Esophagus muscularis mucosa (tissue), 4 donors: Measurements from ENCODE around the gene DMD. TPM values are rescaled to one million over a fixed set of nuclear protein-coding genes. Genes with fewer than 3 reads are reported as not detected.

Experiments used
- DNase-seq: peaks from one replicate; pipeline ENCODE4 v3.0.0-alpha.2; 2017; ENCODE audit errors: extremely low spot score
- H3K27ac ChIP-seq, 4 donors: fragments of 200-600 bp; sonication (generic); replicated peaks in 1 of 4; 1 replicate in 3 of 4; 2 replicates in 1 of 4; pipeline ENCODE4 v1.5.1; 2016 to 2019; ENCODE audit warnings: mild to moderate bottlenecking in 1 of 4
- H3K27me3 ChIP-seq, 4 donors: fragments of 200-600 bp; sonication (generic); one replicate each; pipeline versions ENCODE4 v1.5.1 to v1.6.0; 2016 to 2019
- H3K36me3 ChIP-seq, 4 donors: fragments of 200-600 bp; sonication (generic); one replicate each; pipeline ENCODE4 v1.5.1; 2016 to 2019
- H3K4me1 ChIP-seq, 4 donors: fragments of 200-600 bp; sonication (generic); one replicate each; pipeline ENCODE4 v1.5.1; 2016 to 2019
- H3K4me3 ChIP-seq, 4 donors: fragments of 200-600 bp; sonication (generic); 1 replicate in 2 of 4; 2 replicates in 2 of 4; pipeline ENCODE4 v1.5.1; 2016 to 2019; ENCODE audit warnings: mild to moderate bottlenecking in 4 of 4, moderate library complexity in 1 of 4
- H3K9me3 ChIP-seq, 4 donors: fragments of 200-600 bp; sonication (generic); 1 replicate in 3 of 4; 2 replicates in 1 of 4; pipeline ENCODE4 v1.5.1; 2016 to 2019
- CTCF ChIP-seq, 3 experiments: fragments of 200-600 bp in 2 of 3; fragments of 450-650 bp in 1 of 3; sonication (generic) in 2 of 3; IDR thresholded peaks; one replicate each; pipeline ENCODE4 v1.5.1; 2017 to 2019; ENCODE audit warnings: antibody characterized with exemption in 3 of 3, mild to moderate bottlenecking in 2 of 3, moderate library complexity in 1 of 3
- EP300 ChIP-seq: sonication (generic); formaldehyde crosslinking; IDR thresholded peaks from one replicate; pipeline ENCODE4 v1.6.1; 2017; ENCODE audit warnings: antibody characterized with exemption
- POLR2A ChIP-seq: fragments of 450-650 bp; IDR thresholded peaks from one replicate; pipeline ENCODE4 v1.6.1; 2017; ENCODE audit warnings: antibody characterized with exemption, moderate library complexity, mild to moderate bottlenecking, low read depth
- POLR2AphosphoS5 ChIP-seq, 2 donors: sonication (generic); formaldehyde crosslinking; IDR thresholded peaks; one replicate each; pipeline ENCODE4 v1.6.1; 2017; ENCODE audit warnings: antibody characterized with exemption in 2 of 2
- WGBS: methylation state at CpG from one replicate; pipeline ENCODE4 v1.1.5; 2018; 5-methylcytosine and 5-hydroxymethylcytosine counted together
- intact Hi-C: fragments of 100-400 bp; cut with DNase I; formaldehyde crosslinking; loops from one replicate; pipeline ENCODE4 v1.15.1; 2023
- total RNA-seq, 4 donors: library from RNA; depleted of rRNA; stranded (reverse); fragments of >200 nt; gene quantifications; one replicate each; pipeline versions ENCODE4 v1.1.0 to v1.2.1, GENCODE V29; 2016

Gene DMD
- total RNA-seq, 4 donors from 2014 or later: 127 to 210 (median 188) TPM

- intact Hi-C loops: no loop called here
- WGBS: 84% methylated on average over 6 of the region's 6 CpGs
- H3K27ac ChIP-seq: no peak overlapping the region
Observed at GRCh38 chrX:32496671-32497070, 714.7 kb downstream of the DMD start.

GRCh38 chrX:32495855-32496254 is 715.5 kb downstream of the DMD start:
- Histone ChIP-seq H3K9me3 (no peaks in the 10 kb centered on the region), H3K4me3 (no peak overlapping the region), H3K4me1 (no peaks in the 10 kb centered on the region), H3K36me3 (peaks cover 0 to 3% (median 0%) of the 10 kb centered on the region in 4 donors), H3K27me3 (no peaks in the 10 kb centered on the region), H3K27ac (no peak overlapping the region)
- TF ChIP-seq POLR2AphosphoS5 (IDR thresholded peaks at IDR 0.05): no peak
- TF ChIP-seq CTCF (IDR thresholded peaks at IDR 0.05): no peak
- TF ChIP-seq EP300: no peak
- TF ChIP-seq POLR2A: no peak
- DNase-seq: no peak
- intact Hi-C loops: no loop called here

More at GRCh38 chrX:32496671-32497070, 714.7 kb downstream of the DMD start:
- H3K9me3 ChIP-seq: no peaks in the 10 kb centered on the region
- DNase-seq: no peak
- TF ChIP-seq POLR2AphosphoS5 (IDR thresholded peaks at IDR 0.05) (no peak), POLR2A (no peak), CTCF (IDR thresholded peaks at IDR 0.05) (no peak), EP300 (no peak)
- H3K4me1 ChIP-seq: no peaks in the 10 kb centered on the region
- no peaks in the 10 kb centered on the region for H3K36me3 ChIP-seq
- H3K27me3 ChIP-seq: no peaks in the 10 kb centered on the region
- H3K4me3 ChIP-seq: no peak overlapping the region

GRCh38 chrX:32489125-32489524 is 722.2 kb downstream of the DMD start:
- Histone ChIP-seq H3K9me3 (no peaks in the 10 kb centered on the region), H3K4me3 (no peak overlapping the region), H3K4me1 (no peaks in the 10 kb centered on the region), H3K36me3 (peaks cover 0 to 10% (median 0%) of the 10 kb centered on the region in 4 donors), H3K27ac (no peak overlapping the region), H3K27me3 (no peaks in the 10 kb centered on the region)
- no peak for DNase-seq
- 79% methylated on average over 3 of the region's 3 CpGs for WGBS
- no peak for TF ChIP-seq CTCF (IDR thresholded peaks at IDR 0.05)
- no peak for TF ChIP-seq POLR2A
- TF ChIP-seq POLR2AphosphoS5 (IDR thresholded peaks at IDR 0.05): no peak
- no peak for TF ChIP-seq EP300
- intact Hi-C loops: no loop called here

- no peaks in the 10 kb centered on the region for H3K36me3 ChIP-seq
- intact Hi-C loops: no loop called here
- H3K27me3 ChIP-seq: no peaks in the 10 kb centered on the region
- H3K4me1 ChIP-seq: no peaks in the 10 kb centered on the region
- no peak overlapping the region for H3K27ac ChIP-seq
- no peak for DNase-seq
- no peak overlapping the region for H3K4me3 ChIP-seq
- H3K9me3 ChIP-seq: no peaks in the 10 kb centered on the region
- TF ChIP-seq CTCF (IDR thresholded peaks at IDR 0.05) (peak in 1 of 3 experiments; percentile 10), POLR2AphosphoS5 (IDR thresholded peaks at IDR 0.05) (no peak)
- 30% methylated on average over 3 of the region's 3 CpGs for WGBS
Observed at GRCh38 chrX:32483534-32484136, 727.7 kb downstream of the DMD start.

- no peak overlapping the region for H3K27ac ChIP-seq
- H3K4me1 ChIP-seq: no peaks in the 10 kb centered on the region
- H3K9me3 ChIP-seq: no peaks in the 10 kb centered on the region
- no peak for DNase-seq
- no peaks in the 10 kb centered on the region for H3K36me3 ChIP-seq
- no peaks in the 10 kb centered on the region for H3K27me3 ChIP-seq
- TF ChIP-seq POLR2A (no peak), EP300 (no peak), POLR2AphosphoS5 (IDR thresholded peaks at IDR 0.05) (no peak), CTCF (IDR thresholded peaks at IDR 0.05) (no peak)
- no peak overlapping the region for H3K4me3 ChIP-seq
- intact Hi-C loops: no loop called here
- WGBS: 80% methylated on average over 2 of the region's 2 CpGs
Observed at GRCh38 chrX:32480019-32480418, 731.3 kb downstream of the DMD start.
